Activated CD8-positive, alpha-beta T cell treated with anti-CD3 and anti-CD28 coated beads for 36 hours (primary cell): ENCODE measurements around the gene TEX13B. TPM values are rescaled to one million over a fixed set of nuclear protein-coding genes. Genes with fewer than 3 reads are reported as not detected.

Source experiments
- ATAC-seq: fragments of 200-7000 bp; cut with Tn5 transposase; one replicate; pipeline ENCODE4 v1.10.0; 2021; ENCODE audit warnings: mild to moderate bottlenecking, moderate library complexity
- CTCF ChIA-PET: fragments of 350-600 bp; sonication (Branson Sonifier 250); formaldehyde crosslinking; loops from one replicate; lab custom pipeline; 2021; ENCODE audit warnings: antibody characterized with exemption; lab: Charles Lee
- POLR2A ChIA-PET: fragments of 350-600 bp; sonication (Branson Sonifier 250); formaldehyde crosslinking; loops from one replicate; lab custom pipeline; 2021; ENCODE audit warnings: antibody characterized with exemption; lab: Charles Lee
- DNase-seq: peaks from one replicate; pipeline ENCODE4 v3.0.0-alpha.2; 2020
- H3K27ac Mint-ChIP-seq: one replicate; pipeline ENCODE4 v1.8.0; 2021; ENCODE audit warnings: mild to moderate bottlenecking, mixed read lengths
- H3K27me3 Mint-ChIP-seq: one replicate; pipeline ENCODE4 v1.8.0; 2021; ENCODE audit warnings: mixed read lengths
- H3K36me3 Mint-ChIP-seq: one replicate; pipeline ENCODE4 v1.8.0; 2021; ENCODE audit warnings: low read depth, mixed read lengths
- H3K4me1 Mint-ChIP-seq: one replicate; pipeline ENCODE4 v1.8.0; 2021; ENCODE audit warnings: low read depth, mixed read lengths
- H3K4me3 Mint-ChIP-seq: one replicate; pipeline ENCODE4 v1.8.0; 2021; ENCODE audit warnings: mild to moderate bottlenecking, moderate library complexity, mixed read lengths
- H3K9me3 Mint-ChIP-seq: one replicate; pipeline ENCODE4 v1.8.0; 2021; ENCODE audit warnings: mixed read lengths
- intact Hi-C: fragments of 100-400 bp; cut with micrococcal nuclease; formaldehyde crosslinking; loops from one replicate; pipeline ENCODE4 v1.10.0; 2022
- total RNA-seq, 2 experiments: library from RNA; stranded (reverse); gene quantifications; one replicate each; pipeline ENCODE4 v1.2.3, GENCODE V29; 2021
- TF ChIP-seq, protein P1 (sequence below): fragments of 200-600 bp; IDR thresholded peaks from one replicate; pipeline ENCODE4 v1.8.0; 2022; ENCODE audit warnings: antibody characterized with exemption, mild to moderate bottlenecking

The TEX13B gene, protein sequence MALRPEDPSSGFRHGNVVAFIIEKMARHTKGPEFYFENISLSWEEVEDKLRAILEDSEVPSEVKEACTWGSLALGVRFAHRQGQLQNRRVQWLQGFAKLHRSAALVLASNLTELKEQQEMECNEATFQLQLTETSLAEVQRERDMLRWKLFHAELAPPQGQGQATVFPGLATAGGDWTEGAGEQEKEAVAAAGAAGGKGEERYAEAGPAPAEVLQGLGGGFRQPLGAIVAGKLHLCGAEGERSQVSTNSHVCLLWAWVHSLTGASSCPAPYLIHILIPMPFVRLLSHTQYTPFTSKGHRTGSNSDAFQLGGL
- total RNA-seq = not detected

DNA sequence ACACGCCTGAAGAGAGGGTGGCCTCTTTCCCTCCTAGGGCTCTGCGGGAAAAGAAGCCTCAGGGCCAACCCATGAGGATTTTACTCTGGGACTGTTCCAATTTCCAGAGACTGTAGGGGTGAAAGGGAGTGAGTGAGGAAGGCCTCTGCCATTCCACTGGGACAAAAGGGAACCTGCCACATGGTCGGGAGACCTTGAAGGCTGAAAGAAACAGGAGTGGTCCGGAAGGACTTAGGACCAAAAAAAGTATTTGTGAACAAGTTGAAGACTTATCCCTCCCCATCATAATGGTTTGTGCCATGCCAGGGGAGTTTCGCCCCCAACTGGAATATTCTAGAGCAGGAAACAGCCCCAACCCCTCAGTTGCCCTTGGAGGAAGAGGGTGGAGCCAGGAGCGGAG is at the start of gene TEX13B:
Gene TEX13B (minus strand): TSS at position 15 of the 400 bp plus-strand sequence. CDS start 243 bp downstream, outside the sequence.
- Mint-ChIP-seq H3K9me3 (no peaks in the 10 kb centered on the region), H3K4me1 (peaks cover 2% of the 10 kb centered on the region), H3K27ac (no peak within 1 kb of the TSS), H3K27me3 (no peaks in the 10 kb centered on the region), H3K4me3 (no peak within 1 kb of the TSS), H3K36me3 (no peaks in the 10 kb centered on the region)
- ChIA-PET POLR2A (no interaction called here), CTCF (no interaction called here)
- no peak for ATAC-seq
- no peak for DNase-seq
- intact Hi-C loops = no loop called here
- TF ChIP-seq, protein P1, sequence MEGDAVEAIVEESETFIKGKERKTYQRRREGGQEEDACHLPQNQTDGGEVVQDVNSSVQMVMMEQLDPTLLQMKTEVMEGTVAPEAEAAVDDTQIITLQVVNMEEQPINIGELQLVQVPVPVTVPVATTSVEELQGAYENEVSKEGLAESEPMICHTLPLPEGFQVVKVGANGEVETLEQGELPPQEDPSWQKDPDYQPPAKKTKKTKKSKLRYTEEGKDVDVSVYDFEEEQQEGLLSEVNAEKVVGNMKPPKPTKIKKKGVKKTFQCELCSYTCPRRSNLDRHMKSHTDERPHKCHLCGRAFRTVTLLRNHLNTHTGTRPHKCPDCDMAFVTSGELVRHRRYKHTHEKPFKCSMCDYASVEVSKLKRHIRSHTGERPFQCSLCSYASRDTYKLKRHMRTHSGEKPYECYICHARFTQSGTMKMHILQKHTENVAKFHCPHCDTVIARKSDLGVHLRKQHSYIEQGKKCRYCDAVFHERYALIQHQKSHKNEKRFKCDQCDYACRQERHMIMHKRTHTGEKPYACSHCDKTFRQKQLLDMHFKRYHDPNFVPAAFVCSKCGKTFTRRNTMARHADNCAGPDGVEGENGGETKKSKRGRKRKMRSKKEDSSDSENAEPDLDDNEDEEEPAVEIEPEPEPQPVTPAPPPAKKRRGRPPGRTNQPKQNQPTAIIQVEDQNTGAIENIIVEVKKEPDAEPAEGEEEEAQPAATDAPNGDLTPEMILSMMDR = no peak

DNA sequence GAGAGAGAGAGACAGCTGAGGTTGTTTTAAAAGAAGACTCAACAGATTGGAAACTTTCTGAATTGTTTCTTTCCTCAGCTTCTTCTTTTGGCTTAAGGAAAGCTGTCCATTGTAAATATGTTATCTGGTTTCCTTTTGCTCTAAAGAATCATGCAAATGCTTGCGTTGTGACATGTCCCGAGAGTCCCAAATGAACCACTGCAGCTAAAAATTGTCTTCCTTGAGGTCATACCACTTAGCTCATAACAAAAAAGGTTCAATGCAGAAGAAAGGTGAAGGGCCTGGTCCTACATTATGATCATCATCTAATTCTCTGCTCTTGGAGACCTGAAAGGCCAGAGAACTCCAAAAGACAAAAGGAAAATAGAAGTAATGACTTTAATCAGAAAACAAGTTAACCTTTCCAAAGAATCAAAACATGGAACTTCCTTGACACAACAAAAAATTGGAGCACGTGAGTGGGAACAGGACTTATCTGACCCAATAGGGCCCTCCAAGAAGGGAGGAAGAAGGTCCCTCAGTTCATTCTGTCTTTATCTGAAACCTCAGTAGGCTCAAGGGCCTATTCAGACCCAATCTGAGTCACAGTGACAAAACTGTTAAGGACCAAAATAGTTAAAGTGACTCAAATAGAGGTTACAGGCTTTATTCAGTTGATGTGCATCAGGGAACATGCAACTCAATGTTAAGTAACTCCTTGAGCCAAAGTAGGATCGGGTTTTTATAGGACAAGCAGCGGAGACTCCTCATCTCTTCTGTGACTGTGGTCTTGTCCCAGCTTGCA is 48.0 kb upstream of the TEX13B start:
- no peak overlapping the region for H3K4me3 Mint-ChIP-seq
- no peak for DNase-seq
- H3K27me3 Mint-ChIP-seq = no peaks in the 10 kb centered on the region
- no peaks in the 10 kb centered on the region for H3K36me3 Mint-ChIP-seq
- H3K4me1 Mint-ChIP-seq = peaks cover 48% of the 10 kb centered on the region
- intact Hi-C loops = no loop called here
- ATAC-seq = peak; percentile 66
- no peaks in the 10 kb centered on the region for H3K9me3 Mint-ChIP-seq
- TF ChIP-seq, protein P1 = no peak
- no peak overlapping the region for H3K27ac Mint-ChIP-seq
- ChIA-PET POLR2A (no interaction called here), CTCF (interaction anchor here (1.9 to 2.7 kb wide), 2 partner anchors 9 to 11 kb away, joined by 4 to 14 read pairs; no protein-coding TSS in a partner anchor)

DNA sequence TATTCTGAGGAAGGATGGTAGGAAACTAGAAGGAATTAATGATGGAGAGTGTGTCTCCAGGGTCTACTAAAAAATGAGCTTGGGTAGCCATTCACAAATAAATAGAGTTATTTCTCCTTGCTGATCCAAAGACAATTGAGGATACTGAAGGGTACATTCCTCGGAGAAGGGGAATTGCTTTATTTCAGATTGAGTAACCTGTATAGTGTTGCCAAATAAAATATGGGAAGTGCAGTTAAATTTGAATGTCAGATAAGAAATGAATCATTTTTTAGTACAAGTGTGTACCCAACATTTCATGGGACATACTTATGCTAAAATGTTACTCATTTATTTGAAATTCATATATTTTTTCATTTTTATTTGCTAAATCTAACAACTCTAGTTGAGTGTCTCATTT is 46.7 kb upstream of the TEX13B start:
- no peak overlapping the region for H3K27ac Mint-ChIP-seq
- TF ChIP-seq, protein P1 = no peak
- no peaks in the 10 kb centered on the region for H3K9me3 Mint-ChIP-seq

DNA sequence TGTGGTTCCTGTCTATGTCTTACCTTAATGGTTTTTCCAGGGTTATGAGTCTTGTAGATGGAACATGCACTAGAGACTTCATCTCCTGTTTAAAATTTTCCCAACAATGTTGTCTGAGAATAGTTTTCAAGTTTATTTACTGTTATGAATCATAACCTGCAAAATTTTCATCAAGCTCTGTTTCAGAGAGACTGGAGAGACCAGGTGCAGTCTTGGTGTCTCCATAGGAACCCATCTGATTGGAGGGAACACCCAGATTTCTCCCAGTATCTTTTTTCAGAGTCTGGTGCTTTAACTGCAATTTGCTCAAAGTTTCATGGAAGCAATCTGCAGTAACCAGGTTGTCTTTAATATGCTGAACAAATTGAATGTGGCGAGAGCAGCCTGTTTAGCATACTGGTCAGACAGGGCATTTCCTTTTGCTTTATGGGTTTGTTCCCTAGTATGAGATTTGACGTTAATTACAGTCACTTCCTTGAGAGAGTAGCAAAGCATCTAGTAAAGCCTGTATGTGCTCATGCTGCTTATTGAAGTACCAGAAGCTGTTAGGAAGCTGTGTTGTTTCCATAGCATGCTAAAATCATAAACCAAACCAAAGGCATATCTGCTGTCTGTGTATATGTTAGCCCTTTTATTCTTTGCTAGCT is 43.9 kb upstream of the TEX13B start:
- peak overlapping the region; percentile 30 for H3K27ac Mint-ChIP-seq

More for the DNA sequence above, 46.7 kb upstream of the TEX13B start:
- ChIA-PET POLR2A (no interaction called here), CTCF (interaction anchor here (0.7 kb wide), 1 partner anchor 37 kb away, joined by 3 read pairs; no protein-coding TSS in a partner anchor)
- no peaks in the 10 kb centered on the region for H3K36me3 Mint-ChIP-seq
- DNase-seq (no peak), ATAC-seq (no peak)
- intact Hi-C loops = no loop called here
- H3K4me3 Mint-ChIP-seq = no peak overlapping the region
- no peaks in the 10 kb centered on the region for H3K27me3 Mint-ChIP-seq
- H3K4me1 Mint-ChIP-seq = peaks cover 52% of the 10 kb centered on the region

More for the DNA sequence above, 43.9 kb upstream of the TEX13B start:
- Mint-ChIP-seq H3K36me3 (peaks cover 3% of the 10 kb centered on the region), H3K9me3 (no peaks in the 10 kb centered on the region), H3K27me3 (no peaks in the 10 kb centered on the region), H3K4me1 (peaks cover 65% of the 10 kb centered on the region), H3K4me3 (no peak overlapping the region)
- ATAC-seq (peak; percentile 45), DNase-seq (no peak)
- intact Hi-C loops = no loop called here
- ChIA-PET CTCF (no interaction called here), POLR2A (no interaction called here)
- TF ChIP-seq, protein P1 = no peak
